ENCODE results near the gene KCNS3.
"Not testable (repeated sequence)": the region's sequence is repeated elsewhere in the genome, so short reads cannot be mapped to it uniquely, and the experiment has no call there.

Gene KCNS3

GRCh38 chr2:17940091-17940630 is 61.7 kb downstream of the KCNS3 start:
- no peak overlapping the region for H3K4me3 ChIP-seq (ENCODE audit: low read depth, low read length)

- no peak overlapping the region for H3K4me3 ChIP-seq (ENCODE audit: low read depth, low read length)
These were observed 65.0 kb downstream of the KCNS3 start for GRCh38 chr2:17943444-17943843.

- H3K4me3 ChIP-seq (ENCODE audit: low read depth, low read length), result no peak overlapping the region
These were observed 68.6 kb downstream of the KCNS3 start for GRCh38 chr2:17947113-17947512.

- no peak overlapping the region for H3K4me3 ChIP-seq (ENCODE audit: low read depth, low read length)
These were observed 71.5 kb downstream of the KCNS3 start for GRCh38 chr2:17950006-17950405.

- H3K4me3 ChIP-seq (ENCODE audit: low read depth, low read length), result no peak overlapping the region
These were observed 73.1 kb downstream of the KCNS3 start for GRCh38 chr2:17951563-17951962.

- H3K4me3 ChIP-seq (ENCODE audit: low read depth, low read length), result no peak overlapping the region
These were observed 80.1 kb downstream of the KCNS3 start for GRCh38 chr2:17958466-17959092.

- H3K4me3 ChIP-seq (ENCODE audit: low read depth, low read length), result no peak overlapping the region
These were observed 80.9 kb downstream of the KCNS3 start for GRCh38 chr2:17959356-17959755.

GRCh38 chr2:17959833-17960232 is 81.4 kb downstream of the KCNS3 start:
- no peak overlapping the region for H3K4me3 ChIP-seq (ENCODE audit: low read depth, low read length)

- H3K4me3 ChIP-seq (ENCODE audit: low read depth, low read length), result no peak overlapping the region
These were observed 82.5 kb downstream of the KCNS3 start for GRCh38 chr2:17960925-17961324.

GRCh38 chr2:17961789-17962188 is 83.3 kb downstream of the KCNS3 start:
- no peak overlapping the region for H3K4me3 ChIP-seq (ENCODE audit: low read depth, low read length)

GRCh38 chr2:17962876-17963275 is 84.4 kb downstream of the KCNS3 start:
- H3K4me3 ChIP-seq (ENCODE audit: low read depth, low read length), result no peak overlapping the region

- H3K4me3 ChIP-seq (ENCODE audit: low read depth, low read length), result not testable (repeated sequence)
These were observed 85.1 kb downstream of the KCNS3 start for GRCh38 chr2:17963571-17963970.

- H3K4me3 ChIP-seq (ENCODE audit: low read depth, low read length), result no peak overlapping the region
These were observed 86.7 kb downstream of the KCNS3 start for GRCh38 chr2:17965196-17965595.

GRCh38 chr2:17966798-17967197 is 88.3 kb downstream of the KCNS3 start:
- no peak overlapping the region for H3K4me3 ChIP-seq (ENCODE audit: low read depth, low read length)

- H3K4me3 ChIP-seq (ENCODE audit: low read depth, low read length), result no peak overlapping the region
These were observed 91.2 kb downstream of the KCNS3 start for GRCh38 chr2:17969661-17970060.

- no peak overlapping the region for H3K4me3 ChIP-seq (ENCODE audit: low read depth, low read length)
These were observed 93.2 kb downstream of the KCNS3 start for GRCh38 chr2:17971531-17972125.

GRCh38 chr2:17972991-17973390 is 94.5 kb downstream of the KCNS3 start:
- no peak overlapping the region for H3K4me3 ChIP-seq (ENCODE audit: low read depth, low read length)

- no peak overlapping the region for H3K4me3 ChIP-seq (ENCODE audit: low read depth, low read length)
These were observed 96.9 kb downstream of the KCNS3 start for GRCh38 chr2:17975401-17975800.

GRCh38 chr2:17976871-17977746 is 98.6 kb downstream of the KCNS3 start:
- no peak overlapping the region for H3K4me3 ChIP-seq (ENCODE audit: low read depth, low read length)

- no peak overlapping the region for H3K4me3 ChIP-seq (ENCODE audit: low read depth, low read length)
These were observed 101.2 kb downstream of the KCNS3 start for GRCh38 chr2:17979707-17980106.

- no peak overlapping the region for H3K4me3 ChIP-seq (ENCODE audit: low read depth, low read length)
These were observed 103.5 kb downstream of the KCNS3 start for GRCh38 chr2:17981936-17982335.

Measured in iPS-11a (cell line).